ENCODE results near the gene RNASE8. TPM values are rescaled to one million over a fixed set of nuclear protein-coding genes. Genes with fewer than 3 reads are reported as not detected.
"Not testable (repeated sequence)": the region's sequence is repeated elsewhere in the genome, so short reads cannot be mapped to it uniquely, and the experiment has no call there.

Gene RNASE8, protein sequence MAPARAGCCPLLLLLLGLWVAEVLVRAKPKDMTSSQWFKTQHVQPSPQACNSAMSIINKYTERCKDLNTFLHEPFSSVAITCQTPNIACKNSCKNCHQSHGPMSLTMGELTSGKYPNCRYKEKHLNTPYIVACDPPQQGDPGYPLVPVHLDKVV
- total RNA-seq = not detected
- not detected for polyA plus RNA-seq
- long read RNA-seq, donor 1 = 0 reads
- long read RNA-seq, donor 2 = 0 reads
- long read RNA-seq, donor 3 = 0 reads

DNA sequence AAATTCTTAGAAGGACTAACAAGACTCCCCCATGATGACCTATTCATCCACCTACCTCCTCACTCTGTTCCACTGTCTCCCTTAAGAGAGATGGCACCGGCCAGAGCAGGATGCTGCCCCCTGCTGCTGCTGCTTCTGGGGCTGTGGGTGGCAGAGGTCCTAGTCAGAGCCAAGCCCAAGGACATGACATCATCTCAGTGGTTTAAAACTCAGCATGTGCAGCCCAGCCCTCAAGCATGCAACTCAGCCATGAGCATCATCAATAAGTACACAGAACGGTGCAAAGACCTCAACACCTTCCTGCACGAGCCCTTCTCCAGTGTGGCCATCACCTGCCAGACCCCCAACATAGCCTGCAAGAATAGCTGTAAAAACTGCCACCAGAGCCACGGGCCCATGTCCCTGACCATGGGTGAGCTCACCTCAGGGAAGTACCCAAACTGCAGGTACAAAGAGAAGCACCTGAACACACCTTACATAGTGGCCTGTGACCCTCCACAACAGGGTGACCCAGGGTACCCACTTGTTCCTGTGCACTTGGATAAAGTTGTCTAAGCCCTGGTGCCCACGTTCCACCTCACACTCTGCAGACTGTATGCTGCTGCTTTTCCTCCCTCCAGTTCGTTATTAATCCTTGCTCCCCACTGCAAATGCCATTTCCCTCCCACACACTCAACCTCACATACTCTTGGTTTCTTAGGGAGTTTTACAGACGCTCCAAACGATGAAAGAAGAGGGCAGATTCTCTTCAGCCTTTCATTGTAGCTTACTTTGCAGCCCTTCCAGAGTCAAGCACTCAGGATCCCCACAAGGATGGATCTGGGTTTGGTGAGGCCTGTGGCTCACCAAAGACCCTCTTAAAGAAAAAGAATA, at the start of gene RNASE8:
TSS of gene RNASE8 (plus strand) at position 20 of the 873 bp plus-strand sequence. CDS start at position 91, 71 bp downstream.
- Histone ChIP-seq H3K9me3 (no peaks in the 10 kb centered on the region), H3K36me3 (no peaks in the 10 kb centered on the region), H3K4me3 (no peak within 1 kb of the TSS), H3K27me3 (no peaks in the 10 kb centered on the region), H3K4me1 (ENCODE audit: insufficient read depth) (no peaks in the 10 kb centered on the region), H3K27ac (no peak within 1 kb of the TSS)
- no peak for TF ChIP-seq EP300 (IDR thresholded peaks at IDR 0.05)
- TF ChIP-seq, protein P1, sequence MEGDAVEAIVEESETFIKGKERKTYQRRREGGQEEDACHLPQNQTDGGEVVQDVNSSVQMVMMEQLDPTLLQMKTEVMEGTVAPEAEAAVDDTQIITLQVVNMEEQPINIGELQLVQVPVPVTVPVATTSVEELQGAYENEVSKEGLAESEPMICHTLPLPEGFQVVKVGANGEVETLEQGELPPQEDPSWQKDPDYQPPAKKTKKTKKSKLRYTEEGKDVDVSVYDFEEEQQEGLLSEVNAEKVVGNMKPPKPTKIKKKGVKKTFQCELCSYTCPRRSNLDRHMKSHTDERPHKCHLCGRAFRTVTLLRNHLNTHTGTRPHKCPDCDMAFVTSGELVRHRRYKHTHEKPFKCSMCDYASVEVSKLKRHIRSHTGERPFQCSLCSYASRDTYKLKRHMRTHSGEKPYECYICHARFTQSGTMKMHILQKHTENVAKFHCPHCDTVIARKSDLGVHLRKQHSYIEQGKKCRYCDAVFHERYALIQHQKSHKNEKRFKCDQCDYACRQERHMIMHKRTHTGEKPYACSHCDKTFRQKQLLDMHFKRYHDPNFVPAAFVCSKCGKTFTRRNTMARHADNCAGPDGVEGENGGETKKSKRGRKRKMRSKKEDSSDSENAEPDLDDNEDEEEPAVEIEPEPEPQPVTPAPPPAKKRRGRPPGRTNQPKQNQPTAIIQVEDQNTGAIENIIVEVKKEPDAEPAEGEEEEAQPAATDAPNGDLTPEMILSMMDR (IDR thresholded peaks at IDR 0.05) = no peak
- no peak for DNase-seq
- WGBS, 3 donors = 38 to 47% (median 47%) methylated on average over 8 of the region's 8 CpGs
- intact Hi-C loops (cut with DNase I) = no loop called here

DNA sequence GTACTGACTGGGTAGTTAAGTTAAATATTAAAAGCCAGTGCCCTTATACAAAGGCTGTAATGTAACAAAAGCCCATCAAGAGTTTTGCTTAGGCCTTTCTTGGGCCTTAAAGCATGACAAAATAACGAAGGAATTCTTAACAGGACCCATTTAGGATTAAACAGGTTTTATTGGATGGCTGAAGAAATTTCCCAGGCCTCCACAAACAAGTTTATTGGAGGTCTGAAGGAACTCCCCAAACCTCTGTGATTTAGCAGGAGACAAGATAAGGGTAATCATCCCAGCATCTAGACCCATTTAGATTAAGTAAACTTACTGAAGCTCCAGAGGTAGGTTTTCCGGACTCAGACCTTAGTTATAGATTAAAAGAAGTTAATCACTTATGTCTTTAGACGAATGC, 47.9 kb upstream of the RNASE8 start:
- H3K27me3 ChIP-seq; H3K4me1 ChIP-seq (ENCODE audit: insufficient read depth); H3K27ac ChIP-seq; H3K4me3 ChIP-seq; H3K9me3 ChIP-seq; H3K36me3 ChIP-seq; DNase-seq: not testable (repeated sequence)
- intact Hi-C loops (cut with DNase I) = loop anchor here in 1 of 4 donors (10.0 kb wide), 1 partner anchor 95 kb away; the partner anchor contains the start of gene TMEM253
- WGBS, 3 donors = 75 to 79% (median 77%) methylated on average over 3 of the region's 3 CpGs

DNA sequence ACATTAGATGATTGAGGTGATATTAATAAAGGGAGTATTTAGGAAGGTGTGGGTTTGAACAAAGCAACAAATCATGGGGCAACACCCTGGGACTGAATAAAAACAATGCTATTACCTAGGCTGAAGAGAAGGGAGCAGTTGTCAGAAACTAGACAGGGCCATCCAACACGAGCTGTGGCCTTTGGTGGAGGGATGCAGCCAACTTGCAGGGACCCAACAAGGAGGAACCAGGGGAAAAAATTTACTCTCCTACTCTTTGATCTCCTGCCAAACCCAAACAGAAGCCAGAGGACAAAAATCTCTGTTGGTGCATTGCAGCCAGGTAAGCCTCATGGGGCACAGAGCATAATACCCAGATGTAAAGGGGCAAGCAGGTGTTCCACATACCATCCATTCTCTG, 46.5 kb upstream of the RNASE8 start:
- no peak for DNase-seq
- TF ChIP-seq EP300 (IDR thresholded peaks at IDR 0.05) (no peak), POLR2A (IDR thresholded peaks at IDR 0.05) (no peak)
- TF ChIP-seq, protein P1 (IDR thresholded peaks at IDR 0.05) = no peak
- Histone ChIP-seq H3K9me3 (no peaks in the 10 kb centered on the region), H3K4me3 (no peak overlapping the region), H3K27me3 (no peaks in the 10 kb centered on the region), H3K4me1 (ENCODE audit: insufficient read depth) (peaks cover 5% of the 10 kb centered on the region), H3K36me3 (no peaks in the 10 kb centered on the region), H3K27ac (no peak overlapping the region)
- WGBS, 3 donors = 81 to 86% (median 86%) methylated on average over 1 of the region's 1 CpG
- intact Hi-C loops (cut with DNase I) = loop anchor here in 1 of 4 donors (10.0 kb wide), 1 partner anchor 94 kb away; the partner anchor contains the start of gene TMEM253

DNA sequence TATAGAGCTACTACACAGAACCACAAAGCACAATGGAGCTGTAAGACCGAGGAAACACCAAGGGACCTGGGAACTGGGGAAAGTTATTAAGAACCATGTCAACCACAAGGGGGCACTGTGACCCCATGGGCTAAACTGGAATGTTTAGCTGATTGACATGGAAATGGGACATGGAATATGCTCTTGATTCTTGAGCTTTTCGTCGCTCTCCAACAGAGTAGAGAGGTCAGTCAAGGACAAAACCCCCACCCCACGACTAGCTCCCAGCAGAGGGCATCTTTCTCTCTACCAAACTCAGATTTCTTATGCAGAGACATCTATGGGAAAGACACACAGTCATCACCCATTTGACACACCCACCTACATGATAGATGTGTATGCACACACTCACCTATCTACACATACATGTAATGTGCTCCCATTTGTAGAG, 42.8 kb upstream of the RNASE8 start:
- Histone ChIP-seq H3K36me3 (no peaks in the 10 kb centered on the region), H3K4me1 (ENCODE audit: insufficient read depth) (peaks cover 5% of the 10 kb centered on the region), H3K9me3 (no peaks in the 10 kb centered on the region), H3K4me3 (no peak overlapping the region), H3K27ac (peak overlapping the region in 1 of 2 donors; percentile 16), H3K27me3 (no peaks in the 10 kb centered on the region)
- DNase-seq = peak; percentile 81 to 92 (median 87)
- intact Hi-C loops (cut with DNase I) = loop anchor here in 3 of 4 donors (1.0 to 10.0 kb wide), 5 partner anchors 24 to 90 kb away; partner anchors contain the start of gene TMEM253 (in 1 of the 3)
- TF ChIP-seq, protein P1 (IDR thresholded peaks at IDR 0.05) = peak; percentile 81 to 97 (median 96)
- TF ChIP-seq POLR2A (IDR thresholded peaks at IDR 0.05) = no peak
- WGBS, 3 donors = 0 to 1% (median 0%) methylated on average over 4 of the region's 4 CpGs
